HL-60 (cell line): ENCODE results near the gene GLRA1.

ENCODE experiments used
- CTCF ChIP-seq: IDR thresholded peaks from one replicate; pipeline ENCODE4 v1.5.1; 2011; ENCODE audit warnings: low read length, control low read depth, inconsistent platforms; ENCODE audit not compliant: insufficient read depth
- GABPA ChIP-seq: IDR thresholded peaks from 2 replicates; pipeline ENCODE4 v1.6.1; 2012; ENCODE audit warnings: low read depth
- POLR2AphosphoS5 ChIP-seq: IDR thresholded peaks from 2 replicates; pipeline ENCODE4 v1.6.1; 2012; ENCODE audit warnings: low read depth
- SPI1 ChIP-seq: IDR thresholded peaks from 2 replicates; pipeline ENCODE4 v1.6.1; 2012; ENCODE audit warnings: low read depth, mild to moderate bottlenecking, borderline replicate concordance
- TF ChIP-seq, protein P1 (sequence below): IDR thresholded peaks from 2 replicates; pipeline ENCODE4 v1.6.1; 2012; ENCODE audit warnings: low read depth; ENCODE audit not compliant: insufficient replicate concordance

DNA sequence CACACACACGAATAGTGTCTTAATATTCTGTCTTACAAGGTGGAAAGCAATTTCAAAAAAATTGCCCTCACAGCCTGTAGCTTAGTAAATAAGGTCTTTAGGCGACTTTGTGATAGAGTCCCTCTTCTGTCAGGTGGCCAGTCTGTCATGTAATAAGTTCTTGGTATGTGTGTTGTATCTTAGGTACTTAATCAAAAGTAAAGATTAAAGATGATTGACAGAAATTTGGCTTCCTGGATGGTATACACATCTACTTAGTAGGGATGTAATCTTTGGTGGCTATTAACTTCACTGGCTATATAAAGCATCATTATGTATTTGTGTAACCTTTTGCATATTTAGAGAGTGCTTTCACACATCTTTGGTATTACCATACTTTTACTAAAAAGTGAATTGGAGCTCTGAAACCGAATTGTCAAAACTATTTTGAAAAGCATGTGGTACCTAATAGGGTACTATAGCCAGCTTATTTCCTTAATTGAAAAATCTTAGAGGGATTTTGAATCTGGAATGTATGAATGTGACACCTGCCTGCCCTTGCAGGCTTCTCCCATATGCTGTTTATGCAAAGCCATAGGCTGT is 149.5 kb downstream of the GLRA1 start:
- no peak for TF ChIP-seq CTCF
- TF ChIP-seq, protein P1, sequence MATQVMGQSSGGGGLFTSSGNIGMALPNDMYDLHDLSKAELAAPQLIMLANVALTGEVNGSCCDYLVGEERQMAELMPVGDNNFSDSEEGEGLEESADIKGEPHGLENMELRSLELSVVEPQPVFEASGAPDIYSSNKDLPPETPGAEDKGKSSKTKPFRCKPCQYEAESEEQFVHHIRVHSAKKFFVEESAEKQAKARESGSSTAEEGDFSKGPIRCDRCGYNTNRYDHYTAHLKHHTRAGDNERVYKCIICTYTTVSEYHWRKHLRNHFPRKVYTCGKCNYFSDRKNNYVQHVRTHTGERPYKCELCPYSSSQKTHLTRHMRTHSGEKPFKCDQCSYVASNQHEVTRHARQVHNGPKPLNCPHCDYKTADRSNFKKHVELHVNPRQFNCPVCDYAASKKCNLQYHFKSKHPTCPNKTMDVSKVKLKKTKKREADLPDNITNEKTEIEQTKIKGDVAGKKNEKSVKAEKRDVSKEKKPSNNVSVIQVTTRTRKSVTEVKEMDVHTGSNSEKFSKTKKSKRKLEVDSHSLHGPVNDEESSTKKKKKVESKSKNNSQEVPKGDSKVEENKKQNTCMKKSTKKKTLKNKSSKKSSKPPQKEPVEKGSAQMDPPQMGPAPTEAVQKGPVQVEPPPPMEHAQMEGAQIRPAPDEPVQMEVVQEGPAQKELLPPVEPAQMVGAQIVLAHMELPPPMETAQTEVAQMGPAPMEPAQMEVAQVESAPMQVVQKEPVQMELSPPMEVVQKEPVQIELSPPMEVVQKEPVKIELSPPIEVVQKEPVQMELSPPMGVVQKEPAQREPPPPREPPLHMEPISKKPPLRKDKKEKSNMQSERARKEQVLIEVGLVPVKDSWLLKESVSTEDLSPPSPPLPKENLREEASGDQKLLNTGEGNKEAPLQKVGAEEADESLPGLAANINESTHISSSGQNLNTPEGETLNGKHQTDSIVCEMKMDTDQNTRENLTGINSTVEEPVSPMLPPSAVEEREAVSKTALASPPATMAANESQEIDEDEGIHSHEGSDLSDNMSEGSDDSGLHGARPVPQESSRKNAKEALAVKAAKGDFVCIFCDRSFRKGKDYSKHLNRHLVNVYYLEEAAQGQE: no peak
- no peak for TF ChIP-seq GABPA
- TF ChIP-seq POLR2AphosphoS5: no peak
- no peak for TF ChIP-seq SPI1
